Measurements from ENCODE around the gene PTPRD. TPM values are rescaled to one million over a fixed set of nuclear protein-coding genes. Genes with fewer than 3 reads are reported as not detected.

Gene PTPRD
- total RNA-seq, 2 donors from 2014 or later, result 97.4 to 101 TPM

DNA sequence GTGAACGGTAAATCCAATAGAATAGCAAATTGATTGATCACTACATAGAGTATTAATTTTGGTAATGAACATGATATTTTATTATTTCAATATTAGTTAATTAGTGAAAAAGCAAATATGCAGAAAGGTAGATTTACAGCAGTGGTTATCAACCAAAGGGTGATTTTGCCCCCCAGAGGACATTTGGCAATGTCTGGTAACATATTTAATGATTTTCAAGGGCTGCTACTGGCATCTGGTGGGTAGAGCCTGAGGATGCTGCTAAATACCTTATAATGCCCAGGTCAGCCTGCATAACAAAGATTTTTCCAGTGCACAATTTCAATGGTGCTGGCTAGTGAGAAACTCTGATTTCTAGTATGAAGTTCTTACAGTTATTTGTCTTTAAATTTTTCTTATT lies 1313.7 kb downstream of the PTPRD start:
- Mint-ChIP-seq H3K27me3 (ENCODE audit: insufficient read depth) (no peaks in the 10 kb centered on the region), H3K4me1 (no peaks in the 10 kb centered on the region), H3K27ac (no peak overlapping the region), H3K36me3 (ENCODE audit: low read depth) (no peaks in the 10 kb centered on the region), H3K4me3 (no peak overlapping the region), H3K9me3 (no peaks in the 10 kb centered on the region)
- no peaks in the 10 kb centered on the region for H3K27me3 ChIP-seq (ENCODE audit: control insufficient read depth, insufficient read depth, low read length, poor library complexity, severe bottlenecking)
- no peak overlapping the region for H3K9ac ChIP-seq (ENCODE audit: extremely low read depth, low read length, poor library complexity, severe bottlenecking)
- H3K4me3 ChIP-seq (ENCODE audit: low read length), result no peak overlapping the region
- WGBS, 2 experiments (ENCODE audit: insufficient coverage in 1 of 2, insufficient read length in 1 of 2), result 100% methylated on average over 1 of the region's 1 CpG; no CpG with 5 or more reads in 1 of the 2 experiments
- no peaks in the 10 kb centered on the region for H3K9me3 ChIP-seq (ENCODE audit: control insufficient read depth, low read length)
- H3K27ac ChIP-seq (ENCODE audit: low read depth, low read length), result no peak overlapping the region
- H3K4me1 ChIP-seq (ENCODE audit: control insufficient read depth, insufficient read depth, low read length), result no peaks in the 10 kb centered on the region
- TF ChIP-seq, protein P1, sequence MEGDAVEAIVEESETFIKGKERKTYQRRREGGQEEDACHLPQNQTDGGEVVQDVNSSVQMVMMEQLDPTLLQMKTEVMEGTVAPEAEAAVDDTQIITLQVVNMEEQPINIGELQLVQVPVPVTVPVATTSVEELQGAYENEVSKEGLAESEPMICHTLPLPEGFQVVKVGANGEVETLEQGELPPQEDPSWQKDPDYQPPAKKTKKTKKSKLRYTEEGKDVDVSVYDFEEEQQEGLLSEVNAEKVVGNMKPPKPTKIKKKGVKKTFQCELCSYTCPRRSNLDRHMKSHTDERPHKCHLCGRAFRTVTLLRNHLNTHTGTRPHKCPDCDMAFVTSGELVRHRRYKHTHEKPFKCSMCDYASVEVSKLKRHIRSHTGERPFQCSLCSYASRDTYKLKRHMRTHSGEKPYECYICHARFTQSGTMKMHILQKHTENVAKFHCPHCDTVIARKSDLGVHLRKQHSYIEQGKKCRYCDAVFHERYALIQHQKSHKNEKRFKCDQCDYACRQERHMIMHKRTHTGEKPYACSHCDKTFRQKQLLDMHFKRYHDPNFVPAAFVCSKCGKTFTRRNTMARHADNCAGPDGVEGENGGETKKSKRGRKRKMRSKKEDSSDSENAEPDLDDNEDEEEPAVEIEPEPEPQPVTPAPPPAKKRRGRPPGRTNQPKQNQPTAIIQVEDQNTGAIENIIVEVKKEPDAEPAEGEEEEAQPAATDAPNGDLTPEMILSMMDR (conservative IDR thresholded peaks at IDR 0.05), result peak; percentile 43
- no peak for DNase-seq
- no peaks in the 10 kb centered on the region for H3K36me3 ChIP-seq (ENCODE audit: control insufficient read depth, insufficient read depth, low read length)

DNA sequence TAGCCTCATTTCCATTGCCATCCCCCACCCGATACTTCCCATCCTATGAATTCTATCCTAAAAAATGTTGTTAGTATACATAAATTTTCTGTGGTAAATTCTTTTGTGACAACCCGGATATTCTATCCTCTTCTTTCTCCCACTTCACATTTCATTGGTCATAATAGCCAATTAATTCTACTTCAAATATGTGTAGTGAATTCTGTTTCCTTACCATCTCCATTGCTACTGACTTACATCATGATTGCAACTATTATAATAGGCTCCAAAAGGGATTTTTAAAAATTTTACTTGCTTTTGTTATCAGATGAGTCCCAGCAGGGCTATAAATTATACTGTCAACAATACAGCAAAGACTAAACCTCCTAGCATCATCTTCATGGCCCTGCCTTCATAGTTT lies 1326.8 kb downstream of the PTPRD start:
- Mint-ChIP-seq H3K9me3 (peaks cover 2% of the 10 kb centered on the region), H3K36me3 (ENCODE audit: low read depth) (no peaks in the 10 kb centered on the region)
- DNase-seq, result no peak

DNA sequence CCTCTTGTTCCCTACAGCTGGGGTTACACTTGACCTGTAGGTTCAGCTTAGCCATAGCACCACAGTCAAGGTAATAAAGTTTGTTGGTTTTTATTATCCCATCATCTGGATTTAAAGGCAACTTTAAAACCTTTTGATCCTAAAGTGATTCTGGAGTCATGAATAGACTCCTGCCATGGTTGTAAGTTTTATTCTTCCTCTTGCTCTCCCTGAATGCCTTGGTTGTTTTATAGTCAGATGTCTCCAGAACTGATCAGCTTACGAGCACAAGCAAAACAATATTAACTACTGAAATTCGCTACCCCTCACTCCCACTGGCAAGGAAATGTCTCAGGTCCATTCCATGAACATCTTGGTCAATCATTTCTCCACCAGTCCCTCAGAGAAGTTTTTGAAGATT lies 1328.6 kb downstream of the PTPRD start:
- TF ChIP-seq, protein P1 (conservative IDR thresholded peaks at IDR 0.05), result no peak
- DNase-seq, result no peak
- H3K4me3 Mint-ChIP-seq, result no peak overlapping the region
- Histone ChIP-seq H3K4me1 (ENCODE audit: control insufficient read depth, insufficient read depth, low read length) (no peaks in the 10 kb centered on the region), H3K9me3 (ENCODE audit: control insufficient read depth, low read length) (no peaks in the 10 kb centered on the region), H3K4me3 (ENCODE audit: low read length) (no peak overlapping the region), H3K27ac (ENCODE audit: low read depth, low read length) (no peak overlapping the region), H3K27me3 (ENCODE audit: control insufficient read depth, insufficient read depth, low read length, poor library complexity, severe bottlenecking) (no peaks in the 10 kb centered on the region), H3K9ac (ENCODE audit: extremely low read depth, low read length, poor library complexity, severe bottlenecking) (no peak overlapping the region), H3K36me3 (ENCODE audit: control insufficient read depth, insufficient read depth, low read length) (no peaks in the 10 kb centered on the region)
- H3K27me3 Mint-ChIP-seq (ENCODE audit: insufficient read depth), result no peaks in the 10 kb centered on the region
- H3K4me1 Mint-ChIP-seq, result no peaks in the 10 kb centered on the region
- 90 to 100% methylated on average over 1 to 2 of the region's 2 CpGs for WGBS, 2 experiments (ENCODE audit: insufficient coverage in 1 of 2, insufficient read length in 1 of 2)
- no peaks in the 10 kb centered on the region for H3K9me3 Mint-ChIP-seq
- H3K27ac Mint-ChIP-seq, result no peak overlapping the region
- H3K36me3 Mint-ChIP-seq (ENCODE audit: low read depth), result no peaks in the 10 kb centered on the region

More for the DNA sequence above, 1326.8 kb downstream of the PTPRD start:
- Mint-ChIP-seq H3K27ac (no peak overlapping the region), H3K4me3 (no peak overlapping the region), H3K4me1 (no peaks in the 10 kb centered on the region), H3K27me3 (ENCODE audit: insufficient read depth) (no peaks in the 10 kb centered on the region)
- Histone ChIP-seq H3K27me3 (ENCODE audit: control insufficient read depth, insufficient read depth, low read length, poor library complexity, severe bottlenecking) (no peaks in the 10 kb centered on the region), H3K36me3 (ENCODE audit: control insufficient read depth, insufficient read depth, low read length) (no peaks in the 10 kb centered on the region), H3K27ac (ENCODE audit: low read depth, low read length) (no peak overlapping the region), H3K9ac (ENCODE audit: extremely low read depth, low read length, poor library complexity, severe bottlenecking) (no peak overlapping the region), H3K4me1 (ENCODE audit: control insufficient read depth, insufficient read depth, low read length) (no peaks in the 10 kb centered on the region), H3K4me3 (ENCODE audit: low read length) (no peak overlapping the region), H3K9me3 (ENCODE audit: control insufficient read depth, low read length) (no peaks in the 10 kb centered on the region)
- WGBS, 2 experiments (ENCODE audit: insufficient coverage in 1 of 2, insufficient read length in 1 of 2), result 91% methylated on average over 1 of the region's 2 CpGs; no CpG with 5 or more reads in 1 of the 2 experiments
- TF ChIP-seq, protein P1 (conservative IDR thresholded peaks at IDR 0.05), result no peak

All from endodermal cell (in vitro differentiated cells).